HS-27A (cell line): ENCODE data around the gene SYT4.

Experiments
- DNase-seq: peaks from one replicate; pipeline ENCODE4 v3.0.0-alpha.2; 2012; ENCODE audit warnings: low read depth, missing footprints

Gene SYT4

DNA sequence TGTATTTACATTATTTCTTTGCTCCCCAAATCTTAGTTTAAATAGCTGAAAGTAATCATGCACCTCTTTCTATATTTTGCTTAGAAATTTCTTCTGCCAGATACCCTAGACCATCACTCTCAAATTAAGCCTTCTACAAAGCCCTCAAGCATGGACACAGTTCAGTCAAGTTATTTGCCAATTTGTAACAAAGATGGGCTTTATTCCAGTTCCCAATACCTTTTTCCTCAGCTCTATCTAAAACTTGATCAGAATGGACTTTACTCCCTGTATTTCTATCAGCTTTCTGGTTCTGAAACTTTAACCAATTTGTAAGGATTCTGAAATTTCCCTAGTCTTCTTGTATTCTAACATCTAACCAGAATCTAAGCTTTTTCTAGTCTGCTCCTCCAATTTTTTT lies 56.6 kb downstream of the SYT4 start:
- no peak for DNase-seq
